K562 (cell line): Measurements from ENCODE around the gene HPCAL1. TPM values are rescaled to one million over a fixed set of nuclear protein-coding genes. Genes with fewer than 3 reads are reported as not detected.

Experiments used
- ATAC-seq: fragments of 200-7000 bp; cut with Tn5 transposase; 3 replicates; pipeline ENCODE4 v1.9.1; 2020; ENCODE audit warnings: moderate library complexity
- BruUV-seq: library from RNA; stranded (reverse); fragments of 400-500 nt; replicated peaks from 2 replicates; lab custom pipeline; 2021; lab: Mats Ljungman, UMichigan
- CTCF ChIA-PET: fragments of 300-600 bp; formaldehyde crosslinking; extraction: SDS; loops from one replicate; lab custom pipeline; 2021; ENCODE audit warnings: low intra/inter-chr PET ratio; lab: Yijun Ruan, JAX
- POLR2A ChIA-PET: fragments of 300-600, 350-650 bp; sonication (Branson Sonifier 250); formaldehyde crosslinking; extraction: SDS; loops from one replicate; lab custom pipeline; 2021; ENCODE audit warnings: antibody characterized with exemption, inconsistent platforms; lab: Yijun Ruan, JAX
- DNase-seq, 4 experiments: peaks; one replicate each; pipeline versions ENCODE4 v3.0.0 to v3.0.0-alpha.2; 2011 to 2018; ENCODE audit warnings: low spot score in 3 of 4, mixed read lengths in 3 of 4; ENCODE audit errors: extremely low read depth in 1 of 4
- FAIRE-seq: peaks from 2 replicates; lab custom pipeline; 2011; peaks lifted over from hg19 to GRCh38; lab: Jason Lieb, UNC
- H2AFZ ChIP-seq: 2 replicates; pipeline ENCODE4 v1.6.0; 2011; ENCODE audit warnings: low read depth, low read length, control low read depth, inconsistent platforms
- H3K27ac ChIP-seq: fragments of 200-600 bp; 3 replicates; pipeline ENCODE4 v1.8.0; 2011; ENCODE audit warnings: low read depth, mild to moderate bottlenecking, control low read depth, inconsistent platforms, low read length, moderate library complexity, mixed read lengths; ENCODE audit errors: extremely low read depth
- H3K27me3 ChIP-seq, 2 experiments: fragments of 300-600 bp in 1 of 2; 2 replicates in 1 of 2; 3 replicates in 1 of 2; pipeline versions ENCODE4 v1.6.0 to v1.8.0; 2011; ENCODE audit warnings: inconsistent platforms in 2 of 2, low read length in 2 of 2, mild to moderate bottlenecking in 1 of 2, mixed read lengths in 1 of 2, moderate library complexity in 1 of 2; ENCODE audit not compliant: control insufficient read depth in 2 of 2, insufficient read depth in 2 of 2
- H3K36me3 ChIP-seq: fragments of 300-600 bp; 3 replicates; pipeline ENCODE4 v1.8.0; 2011; ENCODE audit warnings: mild to moderate bottlenecking, low read length, inconsistent platforms; ENCODE audit not compliant: control insufficient read depth, insufficient read depth
- H3K4me1 ChIP-seq, 2 experiments: fragments of 200-600 bp in 1 of 2; replicated peaks in 1 of 2; 2 replicates in 1 of 2; 3 replicates in 1 of 2; pipeline versions ENCODE4 v1.5.1 to v1.8.0; 2011; ENCODE audit warnings: inconsistent platforms in 2 of 2, low read length in 2 of 2, mild to moderate bottlenecking in 1 of 2, mixed read lengths in 1 of 2, moderate library complexity in 1 of 2; ENCODE audit not compliant: control insufficient read depth in 2 of 2, insufficient read depth in 2 of 2
- H3K4me2 ChIP-seq: 2 replicates; pipeline ENCODE4 v1.6.1; 2011; ENCODE audit warnings: low read length, control low read depth, inconsistent platforms, mixed read lengths; ENCODE audit not compliant: insufficient read depth
- H3K4me3 ChIP-seq: fragments of 200-600 bp; sonication (generic), shearing (Covaris generic); 2 replicates; pipeline ENCODE4 v1.5.1; 2016; ENCODE audit warnings: control low read depth, inconsistent platforms
- H3K79me2 ChIP-seq: fragments of 200-600 bp; 3 replicates; pipeline ENCODE4 v1.8.0; 2011; ENCODE audit warnings: low read length, inconsistent platforms; ENCODE audit not compliant: control insufficient read depth, insufficient read depth
- H3K9ac ChIP-seq, 2 experiments: 2 replicates each; pipeline versions ENCODE4 v1.6.0 to v1.6.1; 2011; ENCODE audit warnings: low read depth in 2 of 2, low read length in 2 of 2, control low read depth in 1 of 2, inconsistent platforms in 1 of 2, mild to moderate bottlenecking in 1 of 2, mixed read lengths in 1 of 2; ENCODE audit not compliant: insufficient read depth in 1 of 2
- H3K9me1 ChIP-seq: one replicate; pipeline ENCODE4 v1.6.0; 2011; ENCODE audit warnings: inconsistent platforms, mild to moderate bottlenecking, low read length, moderate library complexity; ENCODE audit not compliant: control insufficient read depth, insufficient read depth
- H3K9me3 ChIP-seq: replicated peaks from 2 replicates; pipeline ENCODE4 v1.5.1; 2011; ENCODE audit warnings: low read depth, low read length, inconsistent platforms; ENCODE audit not compliant: control insufficient read depth, insufficient read depth
- H4K20me1 ChIP-seq: replicated peaks from 2 replicates; pipeline ENCODE4 v1.6.1; 2011; ENCODE audit warnings: low read length, inconsistent platforms, mixed read lengths; ENCODE audit not compliant: control insufficient read depth, insufficient read depth
- DPF2 ChIP-seq: fragments of 450-650 bp; IDR thresholded peaks from 2 replicates; pipeline ENCODE4 v1.6.1; 2016
- HNRNPL ChIP-seq: fragments of 200-400 bp; formaldehyde crosslinking; IDR thresholded peaks from 2 replicates; pipeline ENCODE4 v1.6.1; 2017; ENCODE audit warnings: low read depth, mild to moderate bottlenecking, low read length
- PCBP1 ChIP-seq: fragments of 200-400 bp; formaldehyde crosslinking; IDR thresholded peaks from 2 replicates; pipeline ENCODE4 v1.6.1; 2018; ENCODE audit warnings: mild to moderate bottlenecking, low read depth, low read length; ENCODE audit not compliant: poor library complexity, severe bottlenecking
- PKNOX1 ChIP-seq: fragments of 450-650 bp; IDR thresholded peaks from 2 replicates; pipeline ENCODE4 v1.6.1; 2016
- PTBP1 ChIP-seq: fragments of 200-400 bp; formaldehyde crosslinking; IDR thresholded peaks from 2 replicates; pipeline ENCODE4 v1.6.1; 2017; ENCODE audit warnings: low read depth, low read length
- ZBTB33 ChIP-seq: sonication (generic); formaldehyde crosslinking; IDR thresholded peaks from 2 replicates; pipeline ENCODE4 v1.8.1; 2023; ENCODE audit warnings: mild to moderate bottlenecking, missing genetic modification reagents
- ZBTB7A ChIP-seq: IDR thresholded peaks from 2 replicates; pipeline ENCODE4 v1.6.1; 2011; ENCODE audit warnings: low read depth, mild to moderate bottlenecking, low read length, moderate library complexity, borderline replicate concordance; ENCODE audit not compliant: control insufficient read depth
- WGBS: fragments of 100-300 bp; shearing (Covaris generic); methylation state at CpG from one replicate; pipeline ENCODE4 v1.1.6; 2016; ENCODE audit warnings: low coverage, mixed read lengths; ENCODE audit not compliant: insufficient coverage; ENCODE audit errors: missing lambda C conversion rate; 5-methylcytosine and 5-hydroxymethylcytosine counted together
- in situ Hi-C: fragments of 300-500 bp; cut with MboI; formaldehyde crosslinking; loops from 4 replicates; pipeline ENCODE4 v1.15.0; 2018; ENCODE audit warnings: inconsistent platforms, mixed read lengths
- intact Hi-C: fragments of 100-400 bp; cut with micrococcal nuclease; formaldehyde crosslinking; loops from 2 replicates; pipeline ENCODE4 v1.14.2; 2022
- polyA plus RNA-seq, 8 experiments: library from polyadenylated mRNA; depleted of rRNA in 4 of 8; stranded (reverse) in 5 of 8; unstranded in 3 of 8; fragments of >200 nt; fragmentation: Nextera tagmentation in 2 of 8; fragmentation: Illumina TruSeq in 1 of 8; extraction: Ambion mirVana in 2 of 8; extraction: Trizol in 1 of 8; gene quantifications; 2 replicates each; pipeline versions ENCODE4 v1.2.1 to v1.2.3, GENCODE V29; 2011 to 2014; ENCODE audit warnings: inconsistent platforms in 1 of 8, missing spikeins in 1 of 8
- total RNA-seq, 7 experiments: library from RNA; depleted of rRNA in 6 of 7; stranded (reverse); fragments of >200 nt in 6 of 7; fragmentation: Illumina TruSeq in 2 of 7; extraction: Trizol in 2 of 7; gene quantifications; 2 replicates each; pipeline versions ENCODE4 v1.2.1 to v1.2.3, GENCODE V29; 2011 to 2021; ENCODE audit warnings: low replicate concordance in 1 of 7

The HPCAL1 gene
- total and polyA plus RNA-seq, 9 of the 15 experiments (the other 6 are each of a cell fraction or from before 2014, with no cell fraction given): 2.7 to 65.5 (median 23.9) TPM

GRCh38 chr2:10432311-10433181 lies 129.8 kb downstream of the HPCAL1 start:
- Histone ChIP-seq H3K9me3 (no peaks in the 10 kb centered on the region), H3K4me1 (peaks cover 9 to 51% of the 10 kb centered on the region in 2 experiments), H3K4me2 (no peak overlapping the region), H3K9me1 (no peaks in the 10 kb centered on the region), H4K20me1 (no peaks in the 10 kb centered on the region), H3K4me3 (no peak overlapping the region), H2AFZ (no peak overlapping the region), H3K27ac (no peak overlapping the region), H3K36me3 (no peaks in the 10 kb centered on the region), H3K27me3 (no peaks in the 10 kb centered on the region), H3K79me2 (no peaks in the 10 kb centered on the region), H3K9ac (peak overlapping the region in 1 of 2 experiments; percentile 59; a peak in 2 of 4 replicates)
- BruUV-seq: no TSS peak
- in situ Hi-C loops (loop anchor here (10.0 kb wide), 1 partner anchor 638 kb away; no protein-coding TSS in a partner anchor), intact Hi-C loops (loop anchor here (10.0 kb wide), 1 partner anchor 628 kb away; no protein-coding TSS in a partner anchor)
- CTCF ChIA-PET: interaction anchor here (0.5 kb wide), 1 partner anchor 22 kb away, joined by 3 read pairs; no protein-coding TSS in a partner anchor
- WGBS: 70% methylated on average over 26 of the region's 49 CpGs
- DNase-seq (peak in 2 of 4 experiments; percentile 59 to 67), FAIRE-seq (no peak), ATAC-seq (no peak)
- POLR2A ChIA-PET: interaction anchor here (0.8 kb wide), 1 partner anchor 52 kb away, joined by 3 read pairs; no protein-coding TSS in a partner anchor
- TF ChIP-seq ZBTB7A (peak; percentile 37; the same call in 1 of the 2 replicates), PKNOX1 (no peak), ZBTB33 (CRISPR knock-in tag) (0 out of 2 replicates have a peak, but pooled peaks have one; percentile 9), PTBP1 (no peak), PCBP1 (peak; percentile 32), HNRNPL (0 out of 2 replicates have a peak, but pooled peaks have one; percentile 14), DPF2 (no peak)
